Neuronal stem cell (in vitro differentiated cells): Measurements from ENCODE around the gene LRPPRC.
"Not testable (repeated sequence)": the region's sequence is repeated elsewhere in the genome, so short reads cannot be mapped to it uniquely, and the experiment has no call there.

Experiments used
- DNase-seq: peaks from one replicate; pipeline ENCODE4 v3.0.0-alpha.2; 2013; ENCODE audit warnings: low spot score
- H2AFZ ChIP-seq: one replicate; pipeline ENCODE4 v1.6.1; 2013; ENCODE audit warnings: mild to moderate bottlenecking, low read length, inconsistent platforms
- H2AK5ac ChIP-seq: 2 replicates; pipeline ENCODE4 v1.6.1; 2013; ENCODE audit warnings: low read depth, mild to moderate bottlenecking, inconsistent platforms, low read length, moderate library complexity, mixed read lengths
- H2BK120ac ChIP-seq: 2 replicates; pipeline ENCODE4 v1.6.1; 2013; ENCODE audit warnings: low read depth, mild to moderate bottlenecking, inconsistent platforms, low read length, moderate library complexity, mixed read lengths
- H2BK12ac ChIP-seq: one replicate; pipeline ENCODE4 v1.6.1; 2013; ENCODE audit warnings: low read length, inconsistent platforms
- H2BK15ac ChIP-seq: 2 replicates; pipeline ENCODE4 v1.6.1; 2013; ENCODE audit warnings: mild to moderate bottlenecking, low read length, inconsistent platforms, mixed read lengths
- H2BK5ac ChIP-seq: one replicate; pipeline ENCODE4 v1.6.1; 2013; ENCODE audit warnings: inconsistent platforms, mild to moderate bottlenecking, low read length, moderate library complexity
- H3K14ac ChIP-seq: one replicate; pipeline ENCODE4 v1.6.1; 2013; ENCODE audit warnings: low read length, inconsistent platforms
- H3K18ac ChIP-seq: 2 replicates; pipeline ENCODE4 v1.6.1; 2013; ENCODE audit warnings: low read length, inconsistent platforms
- H3K23ac ChIP-seq: 2 replicates; pipeline ENCODE4 v1.6.1; 2013; ENCODE audit warnings: low read depth, mild to moderate bottlenecking, mixed read lengths, low read length, inconsistent platforms; ENCODE audit not compliant: poor library complexity
- H3K27ac ChIP-seq: replicated peaks from 3 replicates; pipeline ENCODE4 v1.5.1; 2013; ENCODE audit warnings: low read length, inconsistent platforms
- H3K27me3 ChIP-seq, 3 experiments: 2 replicates each; pipeline ENCODE4 v1.6.1; 2013; ENCODE audit warnings: low read length in 3 of 3, mild to moderate bottlenecking in 2 of 3, inconsistent platforms in 1 of 3, low read depth in 1 of 3, mixed read lengths in 1 of 3, moderate library complexity in 1 of 3; ENCODE audit not compliant: control insufficient read depth in 3 of 3, insufficient read depth in 3 of 3
- H3K36me3 ChIP-seq, 2 donors: replicated peaks in 1 of 2; 2 replicates each; pipeline ENCODE4 v1.6.1; 2013; ENCODE audit warnings: low read length in 2 of 2; ENCODE audit not compliant: control insufficient read depth in 2 of 2, insufficient read depth in 2 of 2
- H3K4ac ChIP-seq: 2 replicates; pipeline ENCODE4 v1.6.1; 2013; ENCODE audit warnings: inconsistent platforms, mild to moderate bottlenecking, low read length, moderate library complexity
- H3K4me1 ChIP-seq, 2 donors: 1 replicate in 1 of 2; 2 replicates in 1 of 2; pipeline ENCODE4 v1.6.1; 2013; ENCODE audit warnings: low read length in 2 of 2, low read depth in 1 of 2; ENCODE audit not compliant: control insufficient read depth in 2 of 2, insufficient read depth in 1 of 2
- H3K4me2 ChIP-seq: one replicate; pipeline ENCODE4 v1.6.1; 2013; ENCODE audit warnings: mild to moderate bottlenecking, low read length, inconsistent platforms; ENCODE audit not compliant: insufficient read depth, poor library complexity, severe bottlenecking
- H3K4me3 ChIP-seq, 2 donors: 2 replicates each; pipeline ENCODE4 v1.5.1; 2013; ENCODE audit warnings: low read length in 2 of 2, mild to moderate bottlenecking in 2 of 2, inconsistent platforms in 1 of 2, moderate library complexity in 1 of 2
- H3K79me1 ChIP-seq: one replicate; pipeline ENCODE4 v1.6.1; 2013; ENCODE audit warnings: low read depth, mild to moderate bottlenecking, inconsistent platforms, low read length, moderate library complexity
- H3K9ac ChIP-seq: one replicate; pipeline ENCODE4 v1.6.1; 2013; ENCODE audit warnings: mild to moderate bottlenecking, low read depth, low read length, inconsistent platforms; ENCODE audit not compliant: poor library complexity
- H3K9me3 ChIP-seq, 2 donors: replicated peaks in 1 of 2; 2 replicates each; pipeline versions ENCODE3 to v1.6.1; 2013; ENCODE audit warnings: low read length in 2 of 2, mild to moderate bottlenecking in 2 of 2, inconsistent platforms in 1 of 2, low read depth in 1 of 2, mixed read lengths in 1 of 2, moderate library complexity in 1 of 2; ENCODE audit not compliant: control insufficient read depth in 2 of 2, insufficient read depth in 1 of 2
- H4K8ac ChIP-seq: one replicate; pipeline ENCODE4 v1.6.1; 2013; ENCODE audit warnings: low read depth, mild to moderate bottlenecking, inconsistent platforms, low read length, moderate library complexity
- H4K91ac ChIP-seq: one replicate; pipeline ENCODE4 v1.6.1; 2013; ENCODE audit warnings: low read length, low read depth, mild to moderate bottlenecking, inconsistent platforms; ENCODE audit not compliant: poor library complexity
- WGBS, 2 donors: extraction: QIAGEN DNeasy Blood & Tissue Kit; methylation state at CpG; one replicate each; pipeline ENCODE4 v1.1.7; 2013; ENCODE audit warnings: missing lambda C conversion rate in 2 of 2, mixed read lengths in 1 of 2; ENCODE audit not compliant: insufficient read length in 2 of 2, insufficient replicate concordance in 1 of 2; ENCODE audit errors: extremely low coverage in 2 of 2; 5-methylcytosine and 5-hydroxymethylcytosine counted together

The LRPPRC gene

GRCh38 chr2:43927442-43927841 lies 68.3 kb downstream of the LRPPRC start:
- peaks cover 0 to 2% of the 10 kb centered on the region in 2 donors for H3K4me1 ChIP-seq
- H3K4ac ChIP-seq, result no peak overlapping the region
- H3K27ac ChIP-seq, result no peak overlapping the region
- H3K14ac ChIP-seq, result no peak overlapping the region
- DNase-seq, result no peak
- no peak overlapping the region for H3K18ac ChIP-seq
- no peak overlapping the region for H4K91ac ChIP-seq
- H3K9me3 ChIP-seq, result no peaks in the 10 kb centered on the region
- no peak overlapping the region for H2BK120ac ChIP-seq
- no peak overlapping the region for H2AFZ ChIP-seq
- H2BK5ac ChIP-seq, result no peak overlapping the region
- H3K79me1 ChIP-seq, result no peaks in the 10 kb centered on the region
- no peak overlapping the region for H3K9ac ChIP-seq
- WGBS, 2 donors, result no CpG with 5 or more reads among the region's 4 CpGs
- no peak overlapping the region for H2BK15ac ChIP-seq
- H2AK5ac ChIP-seq, result no peak overlapping the region
- no peak overlapping the region for H3K23ac ChIP-seq
- H4K8ac ChIP-seq, result no peak overlapping the region
- H3K4me3 ChIP-seq, result no peak overlapping the region
- peaks cover 11 to 98% of the 10 kb centered on the region in 2 donors for H3K36me3 ChIP-seq
- H3K27me3 ChIP-seq, result no peaks in the 10 kb centered on the region
- H2BK12ac ChIP-seq, result no peak overlapping the region
- no peak overlapping the region for H3K4me2 ChIP-seq

- H3K36me3 ChIP-seq, result peaks cover 13 to 98% of the 10 kb centered on the region in 2 donors
- no peak for DNase-seq
Observed at GRCh38 chr2:43925431-43925830, 70.4 kb downstream of the LRPPRC start.

GRCh38 chr2:43924463-43924862 lies 71.3 kb downstream of the LRPPRC start:
- Histone ChIP-seq H2AFZ (no peak overlapping the region), H3K14ac (no peak overlapping the region), H3K23ac (no peak overlapping the region), H4K8ac (no peak overlapping the region), H3K18ac (no peak overlapping the region), H3K36me3 (peaks cover 13 to 96% of the 10 kb centered on the region in 2 donors), H3K27ac (no peak overlapping the region), H3K9ac (no peak overlapping the region), H3K9me3 (no peaks in the 10 kb centered on the region), H2BK120ac (no peak overlapping the region), H2BK5ac (no peak overlapping the region), H3K27me3 (no peaks in the 10 kb centered on the region), H3K4me3 (no peak overlapping the region), H2BK15ac (no peak overlapping the region), H2BK12ac (no peak overlapping the region), H4K91ac (no peak overlapping the region), H3K4me1 (no peaks in the 10 kb centered on the region), H3K4me2 (no peak overlapping the region), H2AK5ac (no peak overlapping the region), H3K79me1 (no peaks in the 10 kb centered on the region), H3K4ac (no peak overlapping the region)
- no CpG with 5 or more reads among the region's 2 CpGs for WGBS, 2 donors
- no peak for DNase-seq

More at GRCh38 chr2:43925431-43925830, 70.4 kb downstream of the LRPPRC start:
- no peak overlapping the region for H3K27ac ChIP-seq
- H3K4me3 ChIP-seq, result no peak overlapping the region
- no peak overlapping the region for H2AFZ ChIP-seq
- no peak overlapping the region for H3K4ac ChIP-seq
- H3K18ac ChIP-seq, result no peak overlapping the region
- no peak overlapping the region for H3K23ac ChIP-seq
- H2BK12ac ChIP-seq, result no peak overlapping the region
- no peak overlapping the region for H3K14ac ChIP-seq
- no peak overlapping the region for H3K4me2 ChIP-seq
- WGBS, 2 donors, result no CpG with 5 or more reads among the region's 4 CpGs
- H3K9me3 ChIP-seq, result no peaks in the 10 kb centered on the region
- H2BK5ac ChIP-seq, result no peak overlapping the region
- H4K91ac ChIP-seq, result no peak overlapping the region
- H3K27me3 ChIP-seq, result no peaks in the 10 kb centered on the region
- no peak overlapping the region for H2AK5ac ChIP-seq
- H4K8ac ChIP-seq, result no peak overlapping the region
- H2BK15ac ChIP-seq, result no peak overlapping the region
- peaks cover 0 to 2% of the 10 kb centered on the region in 2 donors for H3K4me1 ChIP-seq
- H3K9ac ChIP-seq, result no peak overlapping the region
- H3K79me1 ChIP-seq, result no peaks in the 10 kb centered on the region
- H2BK120ac ChIP-seq, result no peak overlapping the region

GRCh38 chr2:43911136-43911790 lies 84.5 kb downstream of the LRPPRC start:
- H3K27ac ChIP-seq, H2BK5ac ChIP-seq: not testable (repeated sequence)
- H3K36me3 ChIP-seq, result peaks cover 6 to 98% of the 10 kb centered on the region in 2 donors

More at GRCh38 chr2:43911136-43911790, 84.5 kb downstream of the LRPPRC start:
- not testable (repeated sequence) for H4K91ac ChIP-seq, H3K14ac ChIP-seq, H2BK15ac ChIP-seq, H3K4me2 ChIP-seq, H2AFZ ChIP-seq, H3K18ac ChIP-seq, H3K27me3 ChIP-seq, H2BK12ac ChIP-seq, H3K4ac ChIP-seq, H3K23ac ChIP-seq, H3K9ac ChIP-seq, H3K79me1 ChIP-seq, H2AK5ac ChIP-seq, DNase-seq, H3K4me1 ChIP-seq, H2BK120ac ChIP-seq, H3K9me3 ChIP-seq, H4K8ac ChIP-seq, H3K4me3 ChIP-seq
- no CpG with 5 or more reads among the region's 8 CpGs for WGBS, 2 donors
